ENCODE measurements around the gene VGLL4. TPM values are rescaled to one million over a fixed set of nuclear protein-coding genes. Genes with fewer than 3 reads are reported as not detected.

Gene VGLL4
- total RNA-seq, 1 experiment from 2014 or later: 41.2 TPM

DNA sequence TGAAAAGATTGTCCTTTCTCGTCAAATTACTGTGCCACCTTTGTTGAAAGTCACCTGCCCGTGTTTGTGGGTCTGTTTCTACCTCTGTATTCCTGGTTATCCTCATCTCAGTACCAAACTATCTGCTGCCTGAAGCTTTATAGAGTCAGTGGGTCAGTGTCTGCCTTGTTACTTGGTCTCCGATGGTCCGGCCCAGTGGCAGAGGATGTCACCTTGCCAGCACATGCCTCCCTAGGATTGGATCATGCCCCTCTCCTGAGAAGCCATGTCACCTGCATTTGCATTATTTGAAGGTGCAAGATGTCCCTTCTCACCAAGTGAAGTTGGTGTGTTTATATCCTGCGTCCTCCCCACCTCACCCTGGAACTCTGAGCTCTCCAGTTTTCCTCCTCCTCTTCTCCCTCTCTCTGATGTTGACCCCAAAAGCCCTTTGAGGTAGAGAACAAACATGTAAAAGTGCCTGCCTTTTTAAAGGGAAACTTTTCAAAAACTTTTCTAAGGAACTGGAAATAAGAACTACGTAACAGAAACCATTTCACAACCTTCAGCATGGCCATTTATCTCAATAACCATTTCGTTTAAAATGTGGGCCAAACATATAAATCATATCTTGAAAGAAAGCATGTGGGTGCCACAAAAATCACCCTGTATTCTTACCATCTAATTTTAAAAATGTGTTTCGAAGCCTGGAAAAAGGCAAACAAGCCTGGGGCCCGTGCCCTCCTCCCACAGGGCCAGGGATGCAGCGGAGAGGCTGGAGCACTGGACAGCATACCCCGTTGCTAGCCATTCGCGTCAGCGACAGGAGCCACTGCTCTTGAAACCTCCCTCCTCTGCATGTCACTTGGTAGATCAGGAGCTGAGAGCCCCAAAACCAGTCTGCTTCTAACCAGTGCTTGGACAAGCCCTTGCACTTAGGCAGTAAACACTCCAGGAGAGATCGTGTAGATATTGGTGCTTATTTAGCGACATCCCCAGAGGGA is 102.1 kb downstream of the VGLL4 start:
- no peak for DNase-seq (ENCODE audit: low spot score)
- ChIA-PET CTCF (no interaction called here), POLR2A (ENCODE audit: low non-redundant PET) (no interaction called here)
- H3K27me3 ChIP-seq (replicated peaks; ENCODE audit: insufficient read depth, low read depth, low read length, poor library complexity): no peaks in the 10 kb centered on the region
- no peaks in the 10 kb centered on the region for H3K9me3 ChIP-seq (ENCODE audit: low read depth, low read length, poor library complexity, severe bottlenecking)
- no TSS peak for BruUV-seq (replicated peaks)
- H3K27ac ChIP-seq (ENCODE audit: low read depth, low read length, poor library complexity, severe bottlenecking): no peak overlapping the region
- no peaks in the 10 kb centered on the region for H3K36me3 ChIP-seq (ENCODE audit: insufficient read depth, low read length, poor library complexity, severe bottlenecking)
- no peaks in the 10 kb centered on the region for H3K4me1 ChIP-seq (ENCODE audit: insufficient read depth, low read length, poor library complexity, severe bottlenecking)
- intact Hi-C loops (cut with micrococcal nuclease; ENCODE audit: unreplicated experiment): no loop called here
- H3K4me3 ChIP-seq (ENCODE audit: low read depth, low read length, poor library complexity, severe bottlenecking): no peak overlapping the region
- no peak for TF ChIP-seq EZH2 (IDR thresholded peaks at IDR 0.05; ENCODE audit: borderline replicate concordance, low read depth, low read length, poor library complexity, severe bottlenecking)
- TF ChIP-seq, protein P1, sequence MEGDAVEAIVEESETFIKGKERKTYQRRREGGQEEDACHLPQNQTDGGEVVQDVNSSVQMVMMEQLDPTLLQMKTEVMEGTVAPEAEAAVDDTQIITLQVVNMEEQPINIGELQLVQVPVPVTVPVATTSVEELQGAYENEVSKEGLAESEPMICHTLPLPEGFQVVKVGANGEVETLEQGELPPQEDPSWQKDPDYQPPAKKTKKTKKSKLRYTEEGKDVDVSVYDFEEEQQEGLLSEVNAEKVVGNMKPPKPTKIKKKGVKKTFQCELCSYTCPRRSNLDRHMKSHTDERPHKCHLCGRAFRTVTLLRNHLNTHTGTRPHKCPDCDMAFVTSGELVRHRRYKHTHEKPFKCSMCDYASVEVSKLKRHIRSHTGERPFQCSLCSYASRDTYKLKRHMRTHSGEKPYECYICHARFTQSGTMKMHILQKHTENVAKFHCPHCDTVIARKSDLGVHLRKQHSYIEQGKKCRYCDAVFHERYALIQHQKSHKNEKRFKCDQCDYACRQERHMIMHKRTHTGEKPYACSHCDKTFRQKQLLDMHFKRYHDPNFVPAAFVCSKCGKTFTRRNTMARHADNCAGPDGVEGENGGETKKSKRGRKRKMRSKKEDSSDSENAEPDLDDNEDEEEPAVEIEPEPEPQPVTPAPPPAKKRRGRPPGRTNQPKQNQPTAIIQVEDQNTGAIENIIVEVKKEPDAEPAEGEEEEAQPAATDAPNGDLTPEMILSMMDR (conservative IDR thresholded peaks at IDR 0.05; ENCODE audit: low read depth, low read length): no peak

DNA sequence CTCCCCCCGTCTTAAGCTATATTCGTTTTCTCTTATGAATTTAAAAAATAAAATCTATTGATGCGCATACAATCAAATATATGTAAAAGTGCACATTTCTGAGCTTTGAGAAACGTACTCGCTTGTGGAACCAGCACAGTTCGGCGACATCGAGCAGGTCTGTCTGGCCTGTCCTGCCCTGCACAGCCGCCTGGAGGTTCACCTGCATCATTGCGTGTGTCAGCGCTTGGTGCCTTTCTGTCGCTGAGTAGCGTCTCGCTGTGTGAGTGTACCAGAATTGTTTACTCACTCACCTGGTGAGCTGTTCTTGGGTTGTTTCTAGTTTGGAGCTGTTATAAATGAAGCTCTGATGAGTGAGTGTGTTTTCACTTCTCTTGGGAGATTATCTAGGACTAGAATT is 104.0 kb downstream of the VGLL4 start:
- Histone ChIP-seq H3K9me3 (ENCODE audit: low read depth, low read length, poor library complexity, severe bottlenecking) (no peaks in the 10 kb centered on the region), H3K27me3 (replicated peaks; ENCODE audit: insufficient read depth, low read depth, low read length, poor library complexity) (no peaks in the 10 kb centered on the region), H3K36me3 (ENCODE audit: insufficient read depth, low read length, poor library complexity, severe bottlenecking) (no peaks in the 10 kb centered on the region), H3K27ac (ENCODE audit: low read depth, low read length, poor library complexity, severe bottlenecking) (no peak overlapping the region), H3K4me1 (ENCODE audit: insufficient read depth, low read length, poor library complexity, severe bottlenecking) (no peaks in the 10 kb centered on the region), H3K4me3 (ENCODE audit: low read depth, low read length, poor library complexity, severe bottlenecking) (no peak overlapping the region)
- CTCF ChIA-PET: no interaction called here
- DNase-seq (ENCODE audit: low spot score): no peak
- POLR2A ChIA-PET (ENCODE audit: low non-redundant PET): no interaction called here
- no TSS peak for BruUV-seq (replicated peaks)
- intact Hi-C loops (cut with micrococcal nuclease; ENCODE audit: unreplicated experiment): no loop called here
- TF ChIP-seq, protein P1 (conservative IDR thresholded peaks at IDR 0.05; ENCODE audit: low read depth, low read length): no peak
- TF ChIP-seq EZH2 (IDR thresholded peaks at IDR 0.05; ENCODE audit: borderline replicate concordance, low read depth, low read length, poor library complexity, severe bottlenecking): no peak

DNA sequence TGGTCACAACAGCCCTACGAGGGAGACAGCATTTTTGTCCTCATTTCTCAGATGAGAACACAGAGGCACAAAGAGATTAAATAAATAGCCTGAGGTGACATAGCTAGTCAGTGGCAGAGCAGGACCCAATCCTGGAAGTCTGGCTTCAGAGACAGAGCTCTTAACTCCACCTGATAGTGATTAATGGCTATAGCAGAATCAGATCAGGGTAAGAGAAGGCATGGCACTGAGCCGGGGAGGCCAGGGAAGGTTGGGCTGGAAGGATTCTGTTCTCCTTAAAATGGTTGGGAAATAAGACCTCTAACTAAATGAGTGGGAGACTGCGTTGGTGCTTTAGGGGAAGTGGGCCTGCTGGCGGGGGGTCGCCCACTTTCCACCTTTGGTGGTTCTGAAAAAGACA is 104.5 kb downstream of the VGLL4 start:
- no TSS peak for BruUV-seq (replicated peaks)
- TF ChIP-seq, protein P1 (conservative IDR thresholded peaks at IDR 0.05; ENCODE audit: low read depth, low read length): no peak
- no peak for TF ChIP-seq EZH2 (IDR thresholded peaks at IDR 0.05; ENCODE audit: borderline replicate concordance, low read depth, low read length, poor library complexity, severe bottlenecking)
- DNase-seq (ENCODE audit: low spot score): no peak
- Histone ChIP-seq H3K4me3 (ENCODE audit: low read depth, low read length, poor library complexity, severe bottlenecking) (no peak overlapping the region), H3K27me3 (replicated peaks; ENCODE audit: insufficient read depth, low read depth, low read length, poor library complexity) (no peaks in the 10 kb centered on the region), H3K27ac (ENCODE audit: low read depth, low read length, poor library complexity, severe bottlenecking) (no peak overlapping the region), H3K36me3 (ENCODE audit: insufficient read depth, low read length, poor library complexity, severe bottlenecking) (no peaks in the 10 kb centered on the region), H3K9me3 (ENCODE audit: low read depth, low read length, poor library complexity, severe bottlenecking) (no peaks in the 10 kb centered on the region), H3K4me1 (ENCODE audit: insufficient read depth, low read length, poor library complexity, severe bottlenecking) (no peaks in the 10 kb centered on the region)
- POLR2A ChIA-PET (ENCODE audit: low non-redundant PET): no interaction called here
- CTCF ChIA-PET: no interaction called here
- intact Hi-C loops (cut with micrococcal nuclease; ENCODE audit: unreplicated experiment): no loop called here
